OCI-LY1 (cell line): Measurements from ENCODE around the gene RAET1E.

Source experiments
- H2AFZ ChIP-seq: fragments of 200-600 bp; sonication (generic), shearing (Covaris generic); 2 replicates; pipeline ENCODE4 v1.6.0; 2014; ENCODE audit warnings: antibody characterized with exemption, mild to moderate bottlenecking, low read length
- H3F3A ChIP-seq: fragments of 200-600 bp; sonication (generic), shearing (Covaris generic); 2 replicates; pipeline ENCODE4 v1.6.0; 2014; ENCODE audit warnings: mild to moderate bottlenecking, antibody characterized with exemption, low read length, moderate library complexity; ENCODE audit not compliant: insufficient read depth
- H3K27ac ChIP-seq: fragments of 200-600 bp; sonication (generic); 2 replicates; pipeline ENCODE4 v1.5.1; 2014; ENCODE audit warnings: low read length, mixed run types, mild to moderate bottlenecking, low read depth; ENCODE audit not compliant: poor library complexity, severe bottlenecking
- H3K27me3 ChIP-seq: fragments of 200-600 bp; sonication (generic); 2 replicates; pipeline ENCODE4 v1.6.0; 2014; ENCODE audit warnings: antibody characterized with exemption, mild to moderate bottlenecking, low read length, moderate library complexity; ENCODE audit not compliant: insufficient read depth
- H3K36me3 ChIP-seq: fragments of 200-600 bp; sonication (generic); 2 replicates; pipeline ENCODE4 v1.6.1; 2014; ENCODE audit warnings: mild to moderate bottlenecking, antibody characterized with exemption, low read length, moderate library complexity, mixed read lengths; ENCODE audit not compliant: insufficient read depth
- H3K4me1 ChIP-seq: fragments of 200-600 bp; sonication (generic); 2 replicates; pipeline ENCODE4 v1.5.1; 2014; ENCODE audit warnings: mild to moderate bottlenecking, low read length, moderate library complexity; ENCODE audit not compliant: insufficient read depth, severe bottlenecking
- H3K4me2 ChIP-seq: fragments of 200-600 bp; sonication (generic), shearing (Covaris generic); 2 replicates; pipeline ENCODE4 v1.6.1; 2014; ENCODE audit warnings: low read length
- H3K4me3 ChIP-seq: fragments of 200-600 bp; sonication (generic); 2 replicates; pipeline ENCODE4 v1.5.1; 2014; ENCODE audit warnings: low read length, low read depth, mild to moderate bottlenecking, mixed read lengths; ENCODE audit not compliant: poor library complexity, severe bottlenecking
- H3K79me2 ChIP-seq: fragments of 200-600 bp; shearing (Covaris generic); 2 replicates; pipeline ENCODE4 v1.6.1; 2016; ENCODE audit warnings: mixed run types, low read length, mixed read lengths; ENCODE audit not compliant: insufficient read depth
- H3K9ac ChIP-seq: fragments of 200-600 bp; sonication (generic), shearing (Covaris generic); 2 replicates; pipeline ENCODE4 v1.6.1; 2014; ENCODE audit warnings: mild to moderate bottlenecking, low read length, mixed read lengths
- H3K9me2 ChIP-seq: fragments of 200-600 bp; sonication (generic), shearing (Covaris generic); 2 replicates; pipeline ENCODE4 v1.6.1; 2014; ENCODE audit warnings: low read depth, mild to moderate bottlenecking, low read length, mixed read lengths
- H3K9me3 ChIP-seq: fragments of 200-600 bp; shearing (Covaris generic); 2 replicates; pipeline ENCODE4 v1.6.1; 2014; ENCODE audit warnings: low read length, mixed read lengths
- H4K20me1 ChIP-seq: fragments of 200-600 bp; sonication (generic), shearing (Covaris generic); 2 replicates; pipeline ENCODE4 v1.6.0; 2016; ENCODE audit warnings: mild to moderate bottlenecking, low read length; ENCODE audit not compliant: insufficient read depth
- CTCF ChIP-seq: fragments of 200-600 bp; sonication (generic), shearing (Covaris generic); IDR thresholded peaks from 2 replicates; pipeline ENCODE4 v1.5.1; 2017; ENCODE audit warnings: mild to moderate bottlenecking, antibody characterized with exemption, low read length, moderate library complexity, mixed read lengths
- EZH2 ChIP-seq: fragments of 200-600 bp; sonication (generic), shearing (Covaris generic); IDR thresholded peaks from 2 replicates; pipeline ENCODE4 v1.8.0; 2017; ENCODE audit warnings: borderline replicate concordance, mixed run types, mild to moderate bottlenecking, antibody characterized with exemption, low read length, moderate library complexity, mixed read lengths

Gene RAET1E

GRCh38 chr6:149861603-149862423 lies 36.1 kb downstream of the RAET1E start:
- Histone ChIP-seq H3K4me3 (no peak overlapping the region), H3K9me3 (no peaks in the 10 kb centered on the region)

GRCh38 chr6:149860834-149861602 lies 36.9 kb downstream of the RAET1E start:
- no peak overlapping the region for H3K27ac ChIP-seq
- no peak overlapping the region for H2AFZ ChIP-seq
- no peak overlapping the region for H3K4me3 ChIP-seq
- peaks cover 11% of the 10 kb centered on the region for H3K4me1 ChIP-seq
- H3F3A ChIP-seq: no peaks in the 10 kb centered on the region
- H3K36me3 ChIP-seq: no peaks in the 10 kb centered on the region
- H3K79me2 ChIP-seq: no peaks in the 10 kb centered on the region
- no peak overlapping the region for H3K4me2 ChIP-seq
- no peaks in the 10 kb centered on the region for H4K20me1 ChIP-seq
- H3K9ac ChIP-seq: no peak overlapping the region
- TF ChIP-seq CTCF: no peak; the same call in 1 of the 2 replicates
- TF ChIP-seq EZH2: no peak
- H3K27me3 ChIP-seq: 0 out of 2 replicates have a peak, but pooled peaks cover 5% of the 10 kb centered on the region
- H3K9me2 ChIP-seq: no peaks in the 10 kb centered on the region
- no peaks in the 10 kb centered on the region for H3K9me3 ChIP-seq

More at GRCh38 chr6:149861603-149862423, 36.1 kb downstream of the RAET1E start:
- H3K4me2 ChIP-seq: no peak overlapping the region
- no peak overlapping the region for H3K27ac ChIP-seq
- no peaks in the 10 kb centered on the region for H3F3A ChIP-seq
- H3K79me2 ChIP-seq: no peaks in the 10 kb centered on the region
- TF ChIP-seq EZH2 (no peak), CTCF (no peak)
- 0 out of 2 replicates have a peak, but pooled peaks cover 5% of the 10 kb centered on the region for H3K27me3 ChIP-seq
- H3K9ac ChIP-seq: no peak overlapping the region
- H2AFZ ChIP-seq: no peak overlapping the region
- H3K9me2 ChIP-seq: no peaks in the 10 kb centered on the region
- H3K4me1 ChIP-seq: peaks cover 11% of the 10 kb centered on the region
- H4K20me1 ChIP-seq: no peaks in the 10 kb centered on the region
- no peaks in the 10 kb centered on the region for H3K36me3 ChIP-seq

- Histone ChIP-seq H3F3A (no peaks in the 10 kb centered on the region), H3K27ac (no peak overlapping the region), H3K9me3 (no peaks in the 10 kb centered on the region), H3K36me3 (no peaks in the 10 kb centered on the region), H3K4me3 (no peak overlapping the region), H3K9me2 (no peaks in the 10 kb centered on the region), H2AFZ (no peak overlapping the region), H3K79me2 (no peaks in the 10 kb centered on the region), H3K27me3 (0 out of 2 replicates have a peak, but pooled peaks cover 5% of the 10 kb centered on the region), H3K9ac (no peak overlapping the region), H3K4me1 (peaks cover 11% of the 10 kb centered on the region), H3K4me2 (no peak overlapping the region), H4K20me1 (no peaks in the 10 kb centered on the region)
- no peak for TF ChIP-seq CTCF
- no peak for TF ChIP-seq EZH2
Observed at GRCh38 chr6:149860513-149860833, 37.4 kb downstream of the RAET1E start.
